HG03571 (cell line): Measurements from ENCODE around the gene HIVEP3.
"Not testable (repeated sequence)": the region's sequence is repeated elsewhere in the genome, so short reads cannot be mapped to it uniquely, and the experiment has no call there.

Experiments
- ATAC-seq: cut with Tn5 transposase; IDR thresholded peaks from one replicate; pipeline ENCODE4 v1.9.1; 2021; ENCODE audit not compliant: unreplicated experiment

The HIVEP3 gene

GRCh38 chr1:41573785-41574713 is 344.7 kb downstream of the HIVEP3 start:
- peak; percentile 74 for ATAC-seq

- ATAC-seq: no peak
Observed at GRCh38 chr1:41573194-41573593, 345.5 kb downstream of the HIVEP3 start.

GRCh38 chr1:41572224-41572623 is 346.5 kb downstream of the HIVEP3 start:
- no peak for ATAC-seq

GRCh38 chr1:41571041-41571440 is 347.7 kb downstream of the HIVEP3 start:
- ATAC-seq: no peak

- no peak for ATAC-seq
Observed at GRCh38 chr1:41568204-41568603, 350.5 kb downstream of the HIVEP3 start.

- ATAC-seq: no peak
Observed at GRCh38 chr1:41566969-41567368, 351.8 kb downstream of the HIVEP3 start.

- no peak for ATAC-seq
Observed at GRCh38 chr1:41566274-41566885, 352.3 kb downstream of the HIVEP3 start.

- ATAC-seq: no peak
Observed at GRCh38 chr1:41564741-41565475, 353.8 kb downstream of the HIVEP3 start.

GRCh38 chr1:41562328-41562727 is 356.4 kb downstream of the HIVEP3 start:
- ATAC-seq: no peak

GRCh38 chr1:41560931-41561330 is 357.8 kb downstream of the HIVEP3 start:
- ATAC-seq: no peak

- no peak for ATAC-seq
Observed at GRCh38 chr1:41560496-41560895, 358.2 kb downstream of the HIVEP3 start.

- no peak for ATAC-seq
Observed at GRCh38 chr1:41559331-41559730, 359.4 kb downstream of the HIVEP3 start.

GRCh38 chr1:41558761-41559171 is 360.0 kb downstream of the HIVEP3 start:
- ATAC-seq: no peak

GRCh38 chr1:41557751-41558455 is 360.8 kb downstream of the HIVEP3 start:
- ATAC-seq: no peak

GRCh38 chr1:41554746-41555145 is 364.0 kb downstream of the HIVEP3 start:
- not testable (repeated sequence) for ATAC-seq

- ATAC-seq: no peak
Observed at GRCh38 chr1:41547781-41548560, 370.8 kb downstream of the HIVEP3 start.

GRCh38 chr1:41547336-41547735 is 371.4 kb downstream of the HIVEP3 start:
- ATAC-seq: no peak

GRCh38 chr1:41546833-41547135 is 371.9 kb downstream of the HIVEP3 start:
- no peak for ATAC-seq

GRCh38 chr1:41545996-41546832 is 372.5 kb downstream of the HIVEP3 start:
- no peak for ATAC-seq
